Stimulated activated CD8-positive, alpha-beta memory T cell treated with anti-CD3 and anti-CD28 coated beads, Interleukin-2, amount 100 ng/mL, for 48 hours (primary cell): ENCODE measurements around the gene MCL1.
"Not testable (repeated sequence)": the region's sequence is repeated elsewhere in the genome, so short reads cannot be mapped to it uniquely, and the experiment has no call there.

Experiments
- DNase-seq, 2 donors: peaks; one replicate each; pipeline ENCODE4 v3.0.0-alpha.2; 2020; ENCODE audit warnings: low read depth in 2 of 2

The MCL1 gene

GRCh38 chr1:150602372-150602771 is 23.0 kb upstream of the MCL1 start:
- not testable (repeated sequence) for DNase-seq

GRCh38 chr1:150601540-150601939 is 22.1 kb upstream of the MCL1 start:
- no peak for DNase-seq

GRCh38 chr1:150598346-150598745 is 18.9 kb upstream of the MCL1 start:
- not testable (repeated sequence) for DNase-seq

GRCh38 chr1:150596976-150597375 is 17.6 kb upstream of the MCL1 start:
- no peak for DNase-seq

- no peak for DNase-seq
Observed at GRCh38 chr1:150596095-150596892, 16.9 kb upstream of the MCL1 start.

- DNase-seq = no peak
Observed at GRCh38 chr1:150582371-150582770, 3.0 kb upstream of the MCL1 start.

- not testable (repeated sequence) for DNase-seq
Observed at GRCh38 chr1:150581962-150582361, 2.6 kb upstream of the MCL1 start.

- DNase-seq = not testable (repeated sequence)
Observed at GRCh38 chr1:150581437-150581836, 2.0 kb upstream of the MCL1 start.

GRCh38 chr1:150580966-150581365 is 1.6 kb upstream of the MCL1 start:
- not testable (repeated sequence) for DNase-seq

- no peak for DNase-seq
Observed at GRCh38 chr1:150579945-150580642, 684 bp upstream of the MCL1 start.

GRCh38 chr1:150578272-150579109 is 919 bp downstream of the MCL1 start:
- peak in 1 of 2 donors; percentile 38 for DNase-seq

- no peak for DNase-seq
Observed at GRCh38 chr1:150577557-150578271, 1.7 kb downstream of the MCL1 start.

- DNase-seq = no peak
Observed at GRCh38 chr1:150576794-150577556, 2.4 kb downstream of the MCL1 start.

- DNase-seq = no peak
Observed at GRCh38 chr1:150576367-150576711, 3.1 kb downstream of the MCL1 start.

GRCh38 chr1:150575518-150576366 is 3.7 kb downstream of the MCL1 start:
- DNase-seq = no peak

- no peak for DNase-seq
Observed at GRCh38 chr1:150575072-150575489, 4.3 kb downstream of the MCL1 start.

- no peak for DNase-seq
Observed at GRCh38 chr1:150574260-150575071, 4.9 kb downstream of the MCL1 start.

- not testable (repeated sequence) for DNase-seq
Observed at GRCh38 chr1:150573648-150574071, 5.8 kb downstream of the MCL1 start.
